Lower leg skin (tissue), 4 donors: ENCODE data around the gene CLMN. TPM values are rescaled to one million over a fixed set of nuclear protein-coding genes. Genes with fewer than 3 reads are reported as not detected.

Experiments used
- DNase-seq, 2 donors: peaks; one replicate each; pipeline ENCODE4 v3.0.0-alpha.2; 2019; ENCODE audit warnings: low spot score in 2 of 2
- H3K4me3 ChIP-seq: fragments of 200-600 bp; sonication (generic); 2 replicates; pipeline ENCODE4 v1.5.1; 2017; ENCODE audit warnings: mild to moderate bottlenecking, low read depth; ENCODE audit not compliant: poor library complexity, severe bottlenecking
- CTCF ChIP-seq, 3 donors: fragments of 450-650 bp; IDR thresholded peaks; one replicate each; pipeline ENCODE4 v1.5.1; 2016; ENCODE audit warnings: antibody characterized with exemption in 3 of 3, mild to moderate bottlenecking in 3 of 3, moderate library complexity in 2 of 3
- POLR2A ChIP-seq, 2 donors: fragments of 450-650 bp; IDR thresholded peaks; one replicate each; pipeline ENCODE4 v1.6.1; 2016 to 2017; ENCODE audit warnings: antibody characterized with exemption in 2 of 2, mild to moderate bottlenecking in 1 of 2, moderate library complexity in 1 of 2
- WGBS, 2 donors: methylation state at CpG; one replicate each; pipeline ENCODE4 v1.1.5; 2018; 5-methylcytosine and 5-hydroxymethylcytosine counted together
- intact Hi-C: fragments of 100-400 bp; cut with DNase I; formaldehyde crosslinking; loops from one replicate; pipeline ENCODE4 v1.15.0; 2023; ENCODE audit warnings: low total_unique reads
- total RNA-seq, 4 donors: library from RNA; depleted of rRNA; stranded (reverse); fragments of >200 nt; gene quantifications; one replicate each; pipeline ENCODE4 v1.1.0, GENCODE V29; 2016

The CLMN gene
- total RNA-seq, 4 donors from 2014 or later = 5.6 to 7.6 (median 7.2) TPM

- no peak for DNase-seq
- TF ChIP-seq CTCF (IDR thresholded peaks at IDR 0.05) (no peak), POLR2A (IDR thresholded peaks at IDR 0.05) (no peak)
- H3K4me3 ChIP-seq = no peak overlapping the region
- WGBS, 2 donors = 78 to 87% methylated on average over 6 of the region's 6 CpGs
- intact Hi-C loops = no loop called here
Measured at GRCh38 chr14:95323361-95323760, 3.7 kb upstream of the CLMN start.

GRCh38 chr14:95322651-95323050 lies 2.9 kb upstream of the CLMN start:
- no peak overlapping the region for H3K4me3 ChIP-seq
- no peak for DNase-seq
- 48 to 56% methylated on average over 4 of the region's 4 CpGs for WGBS, 2 donors
- intact Hi-C loops = no loop called here
- TF ChIP-seq CTCF (IDR thresholded peaks at IDR 0.05) (no peak), POLR2A (IDR thresholded peaks at IDR 0.05) (no peak)

- DNase-seq = no peak
- TF ChIP-seq CTCF (IDR thresholded peaks at IDR 0.05) (no peak), POLR2A (IDR thresholded peaks at IDR 0.05) (no peak)
- no peak overlapping the region for H3K4me3 ChIP-seq
- intact Hi-C loops = no loop called here
- WGBS, 2 donors = 79 to 83% methylated on average over 5 of the region's 5 CpGs
Measured at GRCh38 chr14:95321693-95322455, 2.2 kb upstream of the CLMN start.

DNA sequence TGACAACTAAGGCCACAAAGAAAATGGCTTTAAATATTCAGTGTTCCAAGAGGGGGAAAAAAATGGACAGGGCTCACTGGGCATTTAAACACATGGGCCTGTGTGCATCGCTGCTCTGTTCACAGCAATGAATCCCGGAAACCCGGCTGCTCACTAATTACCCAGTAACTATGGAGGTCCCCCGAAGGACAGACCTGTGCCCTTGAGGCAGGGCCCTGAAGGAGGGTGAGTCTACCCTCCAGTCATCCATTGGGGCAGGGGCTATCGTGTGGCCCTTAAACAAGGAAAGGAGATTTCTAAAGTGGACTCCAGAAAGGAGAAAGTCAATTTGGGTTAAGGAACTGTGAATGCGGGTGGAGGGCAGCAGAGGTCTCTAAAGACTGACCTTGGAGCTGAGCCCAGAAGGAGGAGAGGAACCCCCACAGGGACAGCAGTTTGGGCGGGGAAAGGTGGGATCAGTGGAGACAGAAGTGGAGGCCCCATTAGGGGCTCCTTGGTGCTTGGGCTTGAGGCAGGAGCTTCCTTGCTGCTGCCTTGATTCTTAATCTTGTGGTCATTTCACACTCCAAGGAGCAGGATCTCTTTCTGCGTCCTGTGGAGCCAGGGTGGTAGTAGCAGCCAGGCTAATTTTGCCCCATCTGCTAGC lies 1.4 kb upstream of the CLMN start:
- TF ChIP-seq POLR2A (IDR thresholded peaks at IDR 0.05) = no peak
- no peak for TF ChIP-seq CTCF (IDR thresholded peaks at IDR 0.05)
- 89 to 92% methylated on average over 8 of the region's 8 CpGs for WGBS, 2 donors
- H3K4me3 ChIP-seq = no peak overlapping the region
- no peak for DNase-seq
- intact Hi-C loops = no loop called here

DNA sequence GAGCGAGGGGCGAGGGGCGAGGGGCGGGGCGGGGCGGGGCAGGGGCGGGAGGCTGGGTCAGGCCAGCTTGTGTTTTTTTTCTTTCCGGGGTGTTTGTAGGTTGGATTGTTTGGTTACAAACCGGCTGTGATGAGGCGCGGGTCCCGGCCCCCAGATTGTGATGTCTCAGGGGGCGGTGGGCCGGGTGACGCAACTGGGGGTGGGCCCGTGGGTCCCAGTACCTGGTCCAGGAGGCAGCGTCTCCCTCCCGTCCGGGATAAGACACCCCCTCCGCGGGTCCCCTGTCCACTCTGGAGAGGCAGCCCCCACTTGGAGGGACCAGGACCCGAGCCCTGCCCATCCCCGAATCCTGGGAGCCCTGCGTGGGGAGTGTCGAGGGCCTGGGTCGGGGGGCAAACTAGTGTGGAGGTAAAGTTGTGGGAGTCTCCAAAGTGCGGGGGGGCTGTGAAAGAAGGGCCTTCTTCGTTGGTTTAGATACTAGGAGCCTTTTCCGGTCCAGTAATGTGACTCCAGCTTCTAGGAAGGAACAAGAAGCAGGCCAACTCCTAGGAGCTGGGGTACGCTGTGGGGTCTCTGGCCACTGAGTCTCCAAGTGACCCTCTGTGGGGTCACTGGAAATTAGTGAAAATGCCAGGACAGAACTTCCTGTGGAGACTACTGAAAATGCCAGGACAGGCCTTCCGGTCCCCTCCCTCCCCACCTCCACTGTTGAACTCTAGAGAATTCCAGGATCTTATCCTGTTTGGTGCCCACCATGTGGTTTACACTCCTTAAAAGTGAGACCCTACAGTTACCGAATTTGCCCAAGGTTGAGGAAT lies 579 bp upstream of the CLMN start:
- 27 to 28% methylated on average over 21 to 26 of the region's 32 CpGs for WGBS, 2 donors
- DNase-seq = no peak
- intact Hi-C loops = no loop called here
- H3K4me3 ChIP-seq = no peak overlapping the region
- TF ChIP-seq POLR2A (IDR thresholded peaks at IDR 0.05) = no peak
- TF ChIP-seq CTCF (IDR thresholded peaks at IDR 0.05) = no peak
